Retinal pigment epithelial cell (primary cell): ENCODE data around the gene C16orf78.

ENCODE experiments used
- DNase-seq: peaks from one replicate; pipeline ENCODE4 v3.0.0-alpha.2; 2010; ENCODE audit warnings: low read depth
- H3K4me3 ChIP-seq: 2 replicates; pipeline ENCODE4 v1.5.1; 2011; ENCODE audit warnings: mild to moderate bottlenecking, low read length, control low read depth, moderate library complexity
- CTCF ChIP-seq: conservative IDR thresholded peaks from 2 replicates; pipeline ENCODE4 v1.5.1; 2011; ENCODE audit warnings: low read depth, low read length, control low read depth, inconsistent platforms

The C16orf78 gene

DNA sequence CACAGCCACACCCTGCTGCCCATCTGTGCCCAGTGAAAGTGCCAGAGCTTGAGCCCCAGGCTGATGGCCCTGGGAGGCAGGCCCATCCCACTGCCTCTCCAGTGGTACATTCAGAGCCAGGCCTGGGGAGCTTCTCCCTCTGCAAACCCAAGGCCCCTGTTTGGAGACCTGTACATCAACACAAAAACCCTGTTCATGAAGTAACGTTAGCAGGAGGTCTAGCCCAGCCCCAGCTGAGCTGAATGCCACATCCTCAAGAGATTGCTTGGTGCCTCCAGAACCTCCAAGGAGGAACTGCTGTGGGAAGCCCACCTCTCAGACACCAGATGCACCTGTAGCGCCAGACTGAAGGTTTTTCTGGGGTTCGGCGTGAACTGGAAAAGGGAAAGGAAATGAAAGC lies 31.5 kb downstream of the C16orf78 start:
- no peak for TF ChIP-seq CTCF
- H3K4me3 ChIP-seq = no peak overlapping the region
- DNase-seq = no peak

- no peak overlapping the region for H3K4me3 ChIP-seq
- DNase-seq = no peak
- no peak for TF ChIP-seq CTCF
These were observed 31.9 kb downstream of the C16orf78 start for GRCh38 chr16:49405530-49405929.

DNA sequence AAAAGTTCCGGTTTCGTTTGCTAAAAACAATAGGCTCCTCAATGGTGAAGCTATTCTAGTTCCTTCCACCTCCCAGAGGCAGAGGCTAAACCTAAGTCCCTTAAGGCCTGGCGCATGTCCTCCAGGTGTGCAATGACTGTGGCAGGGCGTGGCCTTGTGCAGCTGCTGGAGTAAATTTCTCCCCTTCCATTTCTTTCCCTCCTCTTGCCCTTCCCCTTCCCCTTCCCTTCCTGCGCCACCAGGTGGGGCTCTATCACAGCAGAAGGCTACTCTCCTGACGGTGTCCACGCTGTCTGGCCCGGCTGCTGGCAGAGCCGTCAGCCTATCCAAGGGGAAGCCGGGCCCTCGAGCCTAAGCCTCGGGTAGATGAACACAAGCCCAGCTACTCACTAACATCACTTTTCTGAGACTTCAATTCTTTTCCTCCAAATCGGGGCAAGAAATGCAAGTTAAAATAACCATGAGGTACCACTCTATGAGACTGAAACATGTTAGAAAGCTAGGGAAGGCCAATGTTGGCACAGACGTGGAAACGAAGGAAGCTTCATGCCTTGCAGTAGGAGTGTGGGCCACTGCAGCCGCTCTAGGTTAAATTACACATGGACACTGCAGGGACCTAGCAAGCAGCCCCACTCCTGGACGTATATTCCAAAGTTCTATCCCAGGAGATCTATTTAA lies 34.4 kb downstream of the C16orf78 start:
- no peak overlapping the region for H3K4me3 ChIP-seq
- DNase-seq = peak; percentile 3
- peak; percentile 71 for TF ChIP-seq CTCF

DNA sequence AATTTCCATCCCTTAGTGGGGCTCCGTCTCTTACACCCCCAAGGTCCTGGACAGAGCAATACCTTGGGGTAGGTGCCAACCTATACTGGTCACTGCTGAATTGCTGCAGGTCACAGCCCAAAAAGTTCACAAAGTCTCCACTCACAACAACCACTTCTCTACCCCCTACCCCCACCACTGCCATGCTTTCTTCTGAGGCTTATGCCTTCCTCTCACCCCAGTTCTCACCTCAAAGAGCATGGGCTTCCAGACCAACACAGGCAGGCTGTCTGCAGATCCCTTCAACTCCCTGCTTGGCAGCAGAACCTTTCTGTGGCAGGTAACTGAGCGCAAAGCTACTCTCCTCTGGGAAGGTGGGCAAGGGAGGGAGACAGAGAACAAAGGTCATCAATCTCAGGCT lies 35.5 kb downstream of the C16orf78 start:
- TF ChIP-seq CTCF = no peak

DNA sequence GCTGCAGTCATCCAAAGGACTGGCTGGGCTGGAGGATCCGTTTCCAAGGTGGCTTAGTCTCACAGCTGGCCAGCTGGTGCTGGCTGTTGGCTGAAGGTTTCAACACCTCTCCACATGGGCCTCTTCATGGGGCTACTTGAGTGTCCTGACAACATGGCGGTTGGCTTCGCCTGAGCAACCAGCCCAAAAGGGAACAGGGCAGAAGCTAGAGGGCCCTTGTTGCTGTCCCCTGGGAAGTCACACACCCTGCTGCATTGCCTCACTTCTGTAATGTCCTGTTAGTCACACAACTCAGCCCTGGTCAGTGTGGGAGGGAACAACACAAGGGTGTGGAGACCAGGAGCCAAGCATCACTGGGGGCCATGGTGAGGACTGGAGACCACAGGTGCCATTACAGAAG lies 36.6 kb downstream of the C16orf78 start:
- TF ChIP-seq CTCF = no peak
- DNase-seq = no peak

More for the DNA sequence above, 35.5 kb downstream of the C16orf78 start:
- H3K4me3 ChIP-seq = no peak overlapping the region
- DNase-seq = no peak

DNA sequence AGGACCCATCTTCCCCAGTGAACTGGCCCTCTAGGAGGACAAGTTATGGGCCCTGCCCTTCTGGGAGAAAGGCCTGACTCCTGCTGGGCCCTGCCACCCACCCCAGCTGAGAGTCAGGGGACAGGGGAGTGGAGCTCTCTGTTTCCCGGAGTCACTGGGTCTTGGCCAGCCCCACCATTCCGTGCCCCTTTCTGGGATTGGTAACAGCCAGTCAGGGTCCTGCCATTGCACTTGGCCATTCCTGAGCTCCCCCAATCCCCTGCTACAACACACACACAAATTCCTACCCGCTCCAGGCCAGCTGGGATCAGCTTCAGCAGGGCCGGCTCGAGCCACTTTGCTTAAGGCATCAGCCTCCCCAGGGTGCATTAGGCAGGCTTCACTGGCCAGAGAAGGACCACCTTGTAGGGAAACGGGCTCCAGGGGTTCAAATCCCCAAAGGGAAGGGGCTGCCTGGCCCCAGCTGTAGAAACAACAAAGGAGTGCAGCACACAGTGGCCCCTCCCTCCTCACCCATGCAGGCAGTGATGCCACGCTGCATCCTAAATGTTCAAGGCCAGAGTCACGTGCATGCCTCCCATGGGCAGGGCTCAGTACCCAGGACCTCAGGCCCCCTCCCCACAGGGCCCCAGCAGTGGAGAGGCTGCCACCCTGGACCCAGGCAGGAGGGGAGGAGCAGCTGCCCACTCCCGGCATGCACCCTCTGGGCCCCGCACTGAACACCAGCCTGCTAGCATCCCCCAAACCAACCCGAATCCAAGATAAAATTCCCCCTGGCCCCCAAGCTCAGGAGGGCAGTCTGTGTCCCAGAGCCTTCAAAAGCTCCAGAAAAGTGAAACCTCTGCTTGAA lies 37.7 kb downstream of the C16orf78 start:
- no peak for TF ChIP-seq CTCF
- DNase-seq = no peak
- no peak overlapping the region for H3K4me3 ChIP-seq

More for the DNA sequence above, 36.6 kb downstream of the C16orf78 start:
- H3K4me3 ChIP-seq = no peak overlapping the region
